ENCODE data around the gene TMEM203.

DNA sequence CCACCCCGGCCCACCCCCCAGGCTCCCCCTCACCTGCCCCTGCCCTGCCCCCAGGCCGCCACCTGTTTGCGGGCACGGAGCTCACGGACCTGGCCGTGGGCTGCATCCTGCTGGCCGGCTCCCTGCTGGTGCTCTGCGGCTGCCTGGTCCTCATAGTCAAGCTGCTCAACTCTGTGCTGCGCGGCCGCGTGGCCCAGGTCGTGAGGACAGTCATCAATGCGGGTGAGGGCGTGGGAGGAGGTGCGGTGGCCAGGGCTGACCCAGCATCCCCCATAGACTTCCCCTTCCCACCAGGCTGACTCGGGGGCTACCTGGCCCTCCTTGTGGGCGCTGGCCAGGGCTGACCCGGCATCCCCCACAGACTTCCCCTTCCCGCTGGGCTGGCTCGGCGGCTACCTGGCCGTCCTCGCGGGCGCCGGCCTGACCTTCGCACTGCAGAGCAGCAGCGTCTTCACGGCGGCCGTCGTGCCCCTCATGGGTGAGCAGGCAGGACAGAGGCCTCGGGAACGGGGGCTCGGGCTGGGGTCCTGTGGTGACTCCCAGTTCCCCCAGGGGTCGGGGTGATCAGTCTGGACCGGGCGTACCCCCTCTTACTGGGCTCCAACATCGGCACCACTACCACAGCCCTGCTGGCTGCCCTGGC lies 28.7 kb upstream of the TMEM203 start:
- no peak for TF ChIP-seq TCF7 (CRISPR knock-in tag; IDR thresholded peaks at IDR 0.05; ENCODE audit: low read depth)
- no peak for TF ChIP-seq GRHL2 (CRISPR knock-in tag; IDR thresholded peaks at IDR 0.05; ENCODE audit: insufficient replicate concordance, severe bottlenecking)
- no peak for TF ChIP-seq NR3C1 (CRISPR knock-in tag; conservative IDR thresholded peaks at IDR 0.05; ENCODE audit: low read depth)

Data from WTC11 (cell line).